Keratinocyte (primary cell): ENCODE measurements around the gene ZPBP. TPM values are rescaled to one million over a fixed set of nuclear protein-coding genes. Genes with fewer than 3 reads are reported as not detected.

Experiments
- DNase-seq: peaks from one replicate; pipeline ENCODE4 v3.0.0-alpha.2; 2011; ENCODE audit warnings: low read depth, missing footprints, low spot score
- FAIRE-seq: peaks from 2 replicates; lab custom pipeline; 2011; peaks lifted over from hg19 to GRCh38; lab: Jason Lieb, UNC
- H2AFZ ChIP-seq: 2 replicates; pipeline ENCODE4 v1.6.0; 2012; ENCODE audit warnings: low read length, control low read depth, inconsistent platforms; ENCODE audit not compliant: control insufficient read depth
- H3K27ac ChIP-seq: 2 replicates; pipeline ENCODE4 v1.5.1; 2011; ENCODE audit warnings: low read length; ENCODE audit not compliant: control insufficient read depth, insufficient read depth
- H3K27me3 ChIP-seq: 3 replicates; pipeline ENCODE4 v1.6.0; 2011; ENCODE audit warnings: low read length; ENCODE audit not compliant: control insufficient read depth, insufficient read depth; ENCODE audit errors: extremely low read depth
- H3K36me3 ChIP-seq, 2 experiments: 2 replicates in 1 of 2; 3 replicates in 1 of 2; pipeline ENCODE4 v1.5.1; 2011; ENCODE audit warnings: low read length in 2 of 2, mild to moderate bottlenecking in 1 of 2; ENCODE audit not compliant: control insufficient read depth in 2 of 2, insufficient read depth in 2 of 2; ENCODE audit errors: extremely low read depth in 1 of 2
- H3K4me1 ChIP-seq: 3 replicates; pipeline ENCODE4 v1.5.1; 2011; ENCODE audit warnings: low read length; ENCODE audit not compliant: control insufficient read depth, insufficient read depth; ENCODE audit errors: extremely low read depth
- H3K4me2 ChIP-seq: 3 replicates; pipeline ENCODE4 v1.6.0; 2011; ENCODE audit warnings: low read depth, low read length; ENCODE audit not compliant: control insufficient read depth, insufficient read depth; ENCODE audit errors: extremely low read depth
- H3K4me3 ChIP-seq, 3 experiments: fragments of 200-600 bp in 1 of 3; sonication (generic) in 1 of 3; 2 replicates in 2 of 3; 3 replicates in 1 of 3; pipeline ENCODE4 v1.5.1; 2011 to 2016; ENCODE audit warnings: low read length in 3 of 3, mild to moderate bottlenecking in 3 of 3, control low read depth in 2 of 3, inconsistent platforms in 1 of 3, low read depth in 1 of 3, mixed read lengths in 1 of 3, mixed run types in 1 of 3, moderate library complexity in 1 of 3; ENCODE audit not compliant: control insufficient read depth in 2 of 3, insufficient read depth in 2 of 3; ENCODE audit errors: extremely low read depth in 1 of 3
- H3K79me2 ChIP-seq: 2 replicates; pipeline ENCODE4 v1.6.0; 2012; ENCODE audit warnings: low read length; ENCODE audit not compliant: control insufficient read depth, insufficient read depth
- H3K9ac ChIP-seq: 3 replicates; pipeline ENCODE4 v1.6.0; 2011; ENCODE audit warnings: low read length; ENCODE audit not compliant: control insufficient read depth, insufficient read depth; ENCODE audit errors: extremely low read depth
- H3K9me1 ChIP-seq: 3 replicates; pipeline ENCODE4 v1.6.0; 2011; ENCODE audit warnings: low read length; ENCODE audit not compliant: control insufficient read depth, insufficient read depth; ENCODE audit errors: extremely low read depth
- H3K9me3 ChIP-seq: 2 replicates; pipeline ENCODE4 v1.5.1; 2012; ENCODE audit warnings: low read depth, low read length; ENCODE audit not compliant: control insufficient read depth
- H4K20me1 ChIP-seq: 3 replicates; pipeline ENCODE4 v1.6.0; 2011; ENCODE audit warnings: low read length; ENCODE audit not compliant: control insufficient read depth, insufficient read depth; ENCODE audit errors: extremely low read depth
- EZH2 ChIP-seq: IDR thresholded peaks from one replicate; pipeline ENCODE4 v1.6.1; 2012; ENCODE audit warnings: inconsistent platforms, mild to moderate bottlenecking, low read length, moderate library complexity
- dilution Hi-C: fragments of 300-500 bp; cut with MboI; formaldehyde crosslinking; loops from one replicate; pipeline ENCODE4 v1.7.0; 2020; ENCODE audit warnings: low sequenced_read_pairs; ENCODE audit not compliant: extremely low pct_ligation_motif_present
- polyA plus RNA-seq, 5 experiments: library from polyadenylated mRNA; depleted of rRNA in 3 of 5; stranded (reverse) in 3 of 5; stranded (forward) in 1 of 5; unstranded in 1 of 5; fragments of >200 nt; gene quantifications; 1 replicate in 1 of 5; 2 replicates in 3 of 5; 3 replicates in 1 of 5; pipeline versions ENCODE4 v1.2.1 to v1.2.3, GENCODE V29; 2011 to 2012; ENCODE audit warnings: missing spikeins in 2 of 5, low read depth in 1 of 5, low replicate concordance in 1 of 5
- TF ChIP-seq, protein P1 (sequence below), 3 experiments: IDR thresholded peaks in 1 of 3; conservative IDR thresholded peaks in 1 of 3; optimal IDR thresholded peaks in 1 of 3; 2 replicates in 2 of 3; 3 replicates in 1 of 3; pipeline versions ENCODE3 to v1.5.1; 2011; ENCODE audit warnings: low read length in 3 of 3, mild to moderate bottlenecking in 3 of 3, moderate library complexity in 2 of 3, control low read depth in 1 of 3, inconsistent platforms in 1 of 3; ENCODE audit not compliant: insufficient read depth in 2 of 3; ENCODE audit errors: extremely low read depth in 1 of 3

ZPBP gene
- polyA plus RNA-seq, 1 donor (not counting 4 experiments of a cell fraction or from before 2014, with no cell fraction given) = not detected

DNA sequence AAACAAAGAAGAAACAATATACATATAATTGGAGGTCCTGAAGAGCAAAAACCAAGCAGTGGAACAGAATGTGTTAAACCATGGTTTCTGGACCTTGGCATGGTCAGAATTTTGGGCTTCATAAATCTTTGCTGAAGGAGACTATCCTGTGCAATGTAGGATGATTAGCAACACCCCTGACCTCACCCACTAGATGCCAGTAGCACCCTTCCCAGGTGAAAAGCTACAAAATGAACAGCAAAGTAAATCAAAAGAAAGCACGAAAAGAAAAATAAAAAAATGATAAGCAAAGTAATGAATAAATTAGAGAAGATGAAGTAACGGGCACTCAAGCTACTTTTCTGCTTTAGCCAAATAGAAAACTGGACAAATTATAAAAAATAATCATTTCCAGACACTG is 19.2 kb upstream of the ZPBP start:
- Histone ChIP-seq H3K9ac (no peak overlapping the region), H3K9me3 (no peaks in the 10 kb centered on the region), H3K27me3 (no peaks in the 10 kb centered on the region), H3K36me3 (no peaks in the 10 kb centered on the region), H2AFZ (no peak overlapping the region), H4K20me1 (no peaks in the 10 kb centered on the region), H3K79me2 (no peaks in the 10 kb centered on the region), H3K4me2 (no peak overlapping the region), H3K27ac (no peak overlapping the region), H3K4me1 (no peaks in the 10 kb centered on the region), H3K9me1 (no peaks in the 10 kb centered on the region), H3K4me3 (no peak overlapping the region)
- FAIRE-seq (no peak), DNase-seq (no peak)
- dilution Hi-C loops = no loop called here
- TF ChIP-seq EZH2 = no peak
- TF ChIP-seq, protein P1, sequence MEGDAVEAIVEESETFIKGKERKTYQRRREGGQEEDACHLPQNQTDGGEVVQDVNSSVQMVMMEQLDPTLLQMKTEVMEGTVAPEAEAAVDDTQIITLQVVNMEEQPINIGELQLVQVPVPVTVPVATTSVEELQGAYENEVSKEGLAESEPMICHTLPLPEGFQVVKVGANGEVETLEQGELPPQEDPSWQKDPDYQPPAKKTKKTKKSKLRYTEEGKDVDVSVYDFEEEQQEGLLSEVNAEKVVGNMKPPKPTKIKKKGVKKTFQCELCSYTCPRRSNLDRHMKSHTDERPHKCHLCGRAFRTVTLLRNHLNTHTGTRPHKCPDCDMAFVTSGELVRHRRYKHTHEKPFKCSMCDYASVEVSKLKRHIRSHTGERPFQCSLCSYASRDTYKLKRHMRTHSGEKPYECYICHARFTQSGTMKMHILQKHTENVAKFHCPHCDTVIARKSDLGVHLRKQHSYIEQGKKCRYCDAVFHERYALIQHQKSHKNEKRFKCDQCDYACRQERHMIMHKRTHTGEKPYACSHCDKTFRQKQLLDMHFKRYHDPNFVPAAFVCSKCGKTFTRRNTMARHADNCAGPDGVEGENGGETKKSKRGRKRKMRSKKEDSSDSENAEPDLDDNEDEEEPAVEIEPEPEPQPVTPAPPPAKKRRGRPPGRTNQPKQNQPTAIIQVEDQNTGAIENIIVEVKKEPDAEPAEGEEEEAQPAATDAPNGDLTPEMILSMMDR (optimal IDR thresholded peaks at IDR 0.05 in 1 of 3, IDR thresholded peaks at IDR 0.05 in 1 of 3, conservative IDR thresholded peaks at IDR 0.05 in 1 of 3; ENCODE audit: extremely low read depth in 1 of 3, insufficient read depth in 2 of 3, low read length in 3 of 3) = no peak

DNA sequence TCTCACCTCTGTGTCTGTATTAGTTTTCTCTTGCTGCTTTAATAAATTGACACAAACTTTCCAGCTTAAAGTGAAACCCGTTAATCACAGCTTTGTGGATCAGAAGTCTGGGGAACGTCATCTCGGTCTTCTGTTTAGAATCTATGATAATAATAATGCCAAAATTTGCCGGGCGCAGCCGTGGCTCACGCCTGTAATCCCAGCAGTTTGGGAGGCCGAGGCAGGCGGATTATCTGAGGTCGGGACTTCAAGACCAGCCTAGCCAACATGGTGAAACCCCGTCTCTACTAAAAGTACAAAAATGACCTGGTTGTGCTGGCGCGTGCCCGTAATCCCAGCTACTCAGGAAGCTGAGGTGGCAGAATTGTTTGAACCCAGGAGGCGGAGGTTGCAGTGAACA is 8.8 kb upstream of the ZPBP start:
- H3K9me3 ChIP-seq = no peaks in the 10 kb centered on the region
- no peak for FAIRE-seq
- DNase-seq = no peak
- no peak overlapping the region for H3K27ac ChIP-seq
- H3K36me3 ChIP-seq = no peaks in the 10 kb centered on the region
- no peaks in the 10 kb centered on the region for H3K79me2 ChIP-seq
- dilution Hi-C loops = no loop called here
- no peaks in the 10 kb centered on the region for H3K9me1 ChIP-seq
- no peak overlapping the region for H2AFZ ChIP-seq
- H3K9ac ChIP-seq = no peak overlapping the region
- H4K20me1 ChIP-seq = no peaks in the 10 kb centered on the region
- no peaks in the 10 kb centered on the region for H3K4me1 ChIP-seq
- TF ChIP-seq EZH2 = no peak
- TF ChIP-seq, protein P1 (optimal IDR thresholded peaks at IDR 0.05 in 1 of 3, IDR thresholded peaks at IDR 0.05 in 1 of 3, conservative IDR thresholded peaks at IDR 0.05 in 1 of 3; ENCODE audit: extremely low read depth in 1 of 3, insufficient read depth in 2 of 3, low read length in 3 of 3) = no peak
- no peak overlapping the region for H3K4me3 ChIP-seq
- no peak overlapping the region for H3K4me2 ChIP-seq
- H3K27me3 ChIP-seq = peaks cover 4% of the 10 kb centered on the region
